Measurements from ENCODE around the gene LENG1. TPM values are rescaled to one million over a fixed set of nuclear protein-coding genes. Genes with fewer than 3 reads are reported as not detected.

LENG1 gene
- total and polyA plus RNA-seq, 3 experiments from 2014 or later = 4.8 to 14.1 (median 6.8) TPM

DNA sequence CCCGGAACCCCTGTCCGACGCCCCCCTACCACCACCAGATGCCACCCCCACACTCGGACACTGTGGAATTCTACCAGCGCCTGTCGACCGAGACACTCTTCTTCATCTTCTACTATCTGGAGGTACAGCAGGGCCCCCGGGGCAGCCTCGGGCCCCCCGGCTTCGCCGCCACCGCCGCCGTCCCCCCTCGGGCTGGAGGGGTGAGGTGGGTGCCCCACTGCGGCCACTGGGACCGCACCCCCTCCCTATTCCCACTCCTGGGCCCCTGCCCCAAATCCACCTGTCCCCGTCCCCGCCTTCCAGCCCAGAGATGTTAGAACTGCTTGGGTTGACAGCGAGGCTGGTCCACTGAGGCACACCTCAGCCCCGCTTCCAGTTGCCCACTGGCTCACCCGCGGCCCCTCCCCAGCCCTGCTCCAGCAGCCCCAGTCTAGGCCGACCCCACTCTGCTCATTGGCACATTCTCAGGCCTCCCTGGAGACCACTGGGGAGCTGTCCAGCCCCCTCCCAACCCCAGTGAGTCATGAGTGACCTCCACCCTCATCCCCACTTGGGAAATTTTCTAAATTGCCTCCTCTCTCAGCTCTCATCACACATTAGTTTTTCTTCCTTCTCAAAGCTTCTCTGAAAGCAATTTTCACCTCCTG is 6.5 kb downstream of the LENG1 start:
- POLR2A ChIA-PET = no interaction called here
- peaks cover 9 to 91% (median 24%) of the 10 kb centered on the region in 3 donors for H3K36me3 Mint-ChIP-seq
- DNase-seq = no peak
- Histone ChIP-seq H3K27ac (ENCODE audit: low read depth, low read length) (no peak overlapping the region), H3K4me3 (ENCODE audit: low read length) (no peak overlapping the region), H3K36me3 (ENCODE audit: insufficient read depth, low read length) (peaks cover 66% of the 10 kb centered on the region), H3K27me3 (ENCODE audit: insufficient read depth, low read length, poor library complexity, severe bottlenecking) (no peaks in the 10 kb centered on the region), H3K4me1 (ENCODE audit: insufficient read depth, low read length) (peaks cover 41% of the 10 kb centered on the region), H3K9me3 (ENCODE audit: low read length) (no peaks in the 10 kb centered on the region)
- H3K27ac Mint-ChIP-seq = peak overlapping the region in 2 of 8 donors; percentile 25 to 81
- peaks cover 25 to 30% (median 25%) of the 10 kb centered on the region in 3 donors for H3K4me1 Mint-ChIP-seq
- H3K4me3 Mint-ChIP-seq = no peak overlapping the region
- no peaks in the 10 kb centered on the region for H3K9me3 Mint-ChIP-seq
- no peaks in the 10 kb centered on the region for H3K27me3 Mint-ChIP-seq
- CTCF ChIA-PET = no interaction called here

DNA sequence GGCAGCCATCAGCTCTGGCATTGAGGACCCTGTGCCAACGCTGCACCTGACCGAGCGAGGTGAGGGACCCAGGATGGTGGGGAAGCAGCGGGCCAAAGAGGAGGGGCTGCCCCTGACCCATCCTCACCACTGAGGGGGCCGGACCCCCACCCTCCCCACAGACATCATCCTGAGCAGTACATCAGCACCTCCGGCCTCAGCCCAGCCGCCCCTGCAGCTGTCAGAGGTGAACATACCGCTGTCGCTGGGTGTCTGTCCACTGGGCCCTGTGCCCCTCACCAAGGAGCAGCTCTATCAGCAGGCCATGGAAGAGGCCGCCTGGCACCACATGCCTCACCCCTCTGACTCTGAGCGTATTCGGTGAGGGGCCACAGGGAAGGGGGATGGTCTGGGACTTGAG is 7.3 kb downstream of the LENG1 start:
- Histone ChIP-seq H3K27me3 (ENCODE audit: insufficient read depth, low read length, poor library complexity, severe bottlenecking) (no peaks in the 10 kb centered on the region), H3K36me3 (ENCODE audit: insufficient read depth, low read length) (peaks cover 70% of the 10 kb centered on the region), H3K9me3 (ENCODE audit: low read length) (no peaks in the 10 kb centered on the region), H3K4me1 (ENCODE audit: insufficient read depth, low read length) (peaks cover 36% of the 10 kb centered on the region), H3K4me3 (ENCODE audit: low read length) (no peak overlapping the region), H3K27ac (ENCODE audit: low read depth, low read length) (no peak overlapping the region)
- Mint-ChIP-seq H3K9me3 (no peaks in the 10 kb centered on the region), H3K4me3 (no peak overlapping the region), H3K27ac (no peak overlapping the region), H3K36me3 (peaks cover 9 to 91% (median 24%) of the 10 kb centered on the region in 3 donors), H3K27me3 (no peaks in the 10 kb centered on the region), H3K4me1 (peaks cover 24 to 29% (median 25%) of the 10 kb centered on the region in 3 donors)
- ChIA-PET POLR2A (interaction anchor here (0.7 kb wide), 1 partner anchor 8 kb away, joined by 3 read pairs; no protein-coding TSS in a partner anchor), CTCF (no interaction called here)
- no peak for DNase-seq

DNA sequence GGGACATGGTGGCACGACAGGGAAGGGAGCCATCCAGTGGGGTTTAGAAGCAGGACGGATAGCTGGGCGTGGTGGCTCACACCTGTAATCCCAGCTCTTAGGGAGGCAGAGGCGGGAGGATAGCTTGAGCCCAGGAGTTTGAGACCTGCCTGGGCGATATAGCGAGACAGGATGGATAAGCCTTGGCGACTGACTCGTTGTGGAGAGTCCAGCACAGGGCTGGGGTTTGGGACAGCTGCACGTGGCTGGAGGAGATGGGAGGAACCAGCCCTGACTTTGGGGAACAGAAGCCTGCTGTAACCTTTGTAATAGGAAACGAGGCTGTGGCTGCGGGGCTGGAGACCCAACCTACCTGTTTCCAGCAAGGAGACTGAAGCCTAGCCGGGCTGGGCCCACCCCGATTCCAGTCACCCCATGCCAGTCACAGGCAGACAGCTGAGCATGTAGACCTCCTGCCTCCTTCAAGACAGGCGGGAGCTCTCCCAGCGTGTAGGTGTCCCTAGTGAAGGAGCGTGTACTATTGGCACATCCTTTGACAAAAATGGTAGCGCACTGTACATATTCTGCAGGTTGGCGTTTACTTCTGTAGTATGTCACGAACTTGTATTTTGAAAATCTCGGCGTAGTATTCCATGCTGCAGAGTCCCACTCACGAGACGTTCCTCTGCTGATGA is 8.0 kb downstream of the LENG1 start:
- Mint-ChIP-seq H3K4me3 (no peak overlapping the region), H3K4me1 (peaks cover 19 to 22% (median 20%) of the 10 kb centered on the region in 3 donors), H3K36me3 (peaks cover 9 to 91% (median 24%) of the 10 kb centered on the region in 3 donors), H3K27me3 (no peaks in the 10 kb centered on the region), H3K9me3 (no peaks in the 10 kb centered on the region), H3K27ac (peak overlapping the region in 3 of 8 donors; percentile 7 to 61 (median 9))
- DNase-seq = no peak
- POLR2A ChIA-PET = interaction anchor here (1.3 kb wide), 1 partner anchor 14 kb away, joined by 3 read pairs; the partner anchor contains the start of gene CNOT3
- Histone ChIP-seq H3K27ac (ENCODE audit: low read depth, low read length) (no peak overlapping the region), H3K36me3 (ENCODE audit: insufficient read depth, low read length) (peaks cover 70% of the 10 kb centered on the region), H3K4me3 (ENCODE audit: low read length) (no peak overlapping the region), H3K9me3 (ENCODE audit: low read length) (no peaks in the 10 kb centered on the region), H3K4me1 (ENCODE audit: insufficient read depth, low read length) (peaks cover 32% of the 10 kb centered on the region), H3K27me3 (ENCODE audit: insufficient read depth, low read length, poor library complexity, severe bottlenecking) (no peaks in the 10 kb centered on the region)
- CTCF ChIA-PET = no interaction called here

DNA sequence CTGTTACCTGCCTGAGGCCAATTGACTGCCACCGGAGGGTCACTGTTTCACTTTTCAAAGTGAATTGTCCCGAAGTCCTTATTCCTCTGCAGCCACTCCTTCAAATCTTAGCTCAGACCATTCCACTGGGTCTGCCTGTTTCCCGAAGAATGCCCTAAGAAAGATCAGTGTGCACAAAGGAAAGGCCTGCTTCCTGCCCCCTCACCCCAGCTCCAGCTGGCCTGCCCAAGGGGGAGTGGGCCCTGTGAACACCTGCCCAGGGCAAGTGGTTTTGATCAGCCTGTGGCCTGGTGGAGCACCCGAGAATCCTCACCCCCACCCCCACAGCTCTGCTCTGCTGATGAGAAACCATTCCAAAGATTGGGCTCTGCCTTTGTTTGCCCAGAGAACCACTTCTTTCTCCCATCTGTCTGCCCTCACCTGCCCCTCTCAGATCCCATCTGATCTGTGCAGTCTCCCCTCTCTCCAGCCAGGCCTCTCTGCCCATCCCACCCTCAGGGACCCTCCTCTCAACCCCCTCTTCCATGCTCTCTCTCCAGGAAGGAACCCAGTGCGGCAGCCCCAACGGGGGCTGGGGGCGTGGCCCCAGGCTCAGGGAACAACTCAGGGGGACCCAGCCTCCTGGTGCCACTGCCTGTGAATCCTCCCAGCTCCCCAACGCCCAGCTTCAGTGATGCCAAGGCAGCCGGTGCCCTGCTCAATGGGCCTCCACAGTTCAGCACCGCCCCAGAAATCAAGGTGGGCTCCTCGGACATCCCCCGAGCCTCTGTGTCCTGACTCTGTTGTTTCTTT is 10.3 kb downstream of the LENG1 start:
- H3K4me1 Mint-ChIP-seq = peaks cover 2 to 6% (median 6%) of the 10 kb centered on the region in 3 donors
- no peaks in the 10 kb centered on the region for H3K27me3 ChIP-seq (ENCODE audit: insufficient read depth, low read length, poor library complexity, severe bottlenecking)
- no peaks in the 10 kb centered on the region for H3K27me3 Mint-ChIP-seq
- peak overlapping the region in 3 of 8 donors; percentile 47 to 74 (median 71) for H3K27ac Mint-ChIP-seq
- no peaks in the 10 kb centered on the region for H3K9me3 ChIP-seq (ENCODE audit: low read length)
- CTCF ChIA-PET = interaction anchor here (1.2 kb wide), 1 partner anchor 10 kb away, joined by 3 read pairs; the partner anchor contains the start of gene LENG1
- H3K4me3 Mint-ChIP-seq = no peak overlapping the region
- DNase-seq = no peak
- no peak overlapping the region for H3K4me3 ChIP-seq (ENCODE audit: low read length)
- peaks cover 10% of the 10 kb centered on the region for H3K4me1 ChIP-seq (ENCODE audit: insufficient read depth, low read length)
- POLR2A ChIA-PET = interaction anchor here (1.8 kb wide), 1 partner anchor 12 kb away, joined by 5 read pairs; the partner anchor contains the start of gene CNOT3
- H3K36me3 ChIP-seq (ENCODE audit: insufficient read depth, low read length) = peaks cover 75% of the 10 kb centered on the region
- no peak overlapping the region for H3K27ac ChIP-seq (ENCODE audit: low read depth, low read length)
- H3K36me3 Mint-ChIP-seq = peaks cover 1 to 94% (median 17%) of the 10 kb centered on the region in 3 donors
- H3K9me3 Mint-ChIP-seq = no peaks in the 10 kb centered on the region

DNA sequence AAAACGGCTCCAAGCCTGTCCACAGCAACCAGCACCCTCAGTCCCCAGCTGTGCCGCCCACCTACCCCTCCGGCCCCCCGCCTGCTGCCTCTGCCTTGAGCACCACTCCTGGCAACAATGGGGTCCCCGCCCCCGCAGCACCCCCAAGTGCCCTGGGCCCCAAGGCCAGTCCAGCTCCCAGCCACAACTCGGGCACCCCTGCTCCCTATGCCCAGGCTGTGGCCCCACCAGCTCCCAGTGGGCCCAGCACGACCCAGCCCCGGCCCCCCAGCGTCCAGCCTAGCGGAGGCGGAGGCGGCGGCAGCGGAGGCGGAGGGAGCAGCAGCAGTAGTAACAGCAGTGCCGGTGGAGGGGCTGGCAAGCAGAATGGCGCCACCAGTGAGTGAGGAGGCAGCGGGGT is 11.4 kb downstream of the LENG1 start:
- Mint-ChIP-seq H3K27me3 (no peaks in the 10 kb centered on the region), H3K27ac (no peak overlapping the region), H3K9me3 (no peaks in the 10 kb centered on the region), H3K4me3 (no peak overlapping the region), H3K4me1 (peaks cover 0 to 2% (median 0%) of the 10 kb centered on the region in 3 donors), H3K36me3 (peaks cover 0 to 94% (median 20%) of the 10 kb centered on the region in 3 donors)
- no peak for DNase-seq
- Histone ChIP-seq H3K4me1 (ENCODE audit: insufficient read depth, low read length) (peaks cover under 1% of the 10 kb centered on the region), H3K36me3 (ENCODE audit: insufficient read depth, low read length) (peaks cover 75% of the 10 kb centered on the region), H3K27ac (ENCODE audit: low read depth, low read length) (no peak overlapping the region), H3K9me3 (ENCODE audit: low read length) (no peaks in the 10 kb centered on the region), H3K4me3 (ENCODE audit: low read length) (no peak overlapping the region), H3K27me3 (ENCODE audit: insufficient read depth, low read length, poor library complexity, severe bottlenecking) (no peaks in the 10 kb centered on the region)
- CTCF ChIA-PET = interaction anchor here (1.2 kb wide), 1 partner anchor 11 kb away, joined by 3 read pairs; the partner anchor contains the start of gene LENG1
- POLR2A ChIA-PET = no interaction called here

DNA sequence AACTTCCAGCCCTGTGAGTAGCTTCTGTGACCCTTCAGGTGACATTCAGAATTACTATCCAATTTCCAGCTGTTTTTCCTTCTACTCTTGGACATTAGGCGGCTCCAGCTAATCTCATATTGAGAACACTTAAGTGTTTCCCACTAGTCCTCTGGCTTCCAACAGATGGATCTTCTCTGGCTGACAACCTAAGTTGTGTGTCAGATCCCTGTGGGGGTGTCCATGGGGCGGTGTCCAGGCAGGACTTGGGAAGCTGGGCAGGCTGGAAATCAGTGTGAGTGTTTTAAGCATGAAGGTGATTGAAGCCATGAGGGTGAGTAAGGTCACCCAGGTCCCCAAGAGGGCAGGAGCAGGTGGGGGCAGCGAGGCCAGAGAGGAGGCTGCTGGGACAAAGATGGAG is 11.8 kb downstream of the LENG1 start:
- Histone ChIP-seq H3K36me3 (ENCODE audit: insufficient read depth, low read length) (peaks cover 75% of the 10 kb centered on the region), H3K27me3 (ENCODE audit: insufficient read depth, low read length, poor library complexity, severe bottlenecking) (no peaks in the 10 kb centered on the region), H3K27ac (ENCODE audit: low read depth, low read length) (no peak overlapping the region), H3K4me3 (ENCODE audit: low read length) (no peak overlapping the region), H3K9me3 (ENCODE audit: low read length) (no peaks in the 10 kb centered on the region), H3K4me1 (ENCODE audit: insufficient read depth, low read length) (no peaks in the 10 kb centered on the region)
- Mint-ChIP-seq H3K27ac (peak overlapping the region in 2 of 8 donors; percentile 63 to 73), H3K9me3 (no peaks in the 10 kb centered on the region), H3K27me3 (no peaks in the 10 kb centered on the region), H3K4me3 (no peak overlapping the region), H3K4me1 (peaks cover 0 to 2% (median 0%) of the 10 kb centered on the region in 3 donors), H3K36me3 (peaks cover 0 to 95% (median 20%) of the 10 kb centered on the region in 3 donors)
- ChIA-PET CTCF (interaction anchor here (1.2 kb wide), 1 partner anchor 12 kb away, joined by 3 read pairs; the partner anchor contains the start of gene LENG1), POLR2A (no interaction called here)
- DNase-seq = no peak

DNA sequence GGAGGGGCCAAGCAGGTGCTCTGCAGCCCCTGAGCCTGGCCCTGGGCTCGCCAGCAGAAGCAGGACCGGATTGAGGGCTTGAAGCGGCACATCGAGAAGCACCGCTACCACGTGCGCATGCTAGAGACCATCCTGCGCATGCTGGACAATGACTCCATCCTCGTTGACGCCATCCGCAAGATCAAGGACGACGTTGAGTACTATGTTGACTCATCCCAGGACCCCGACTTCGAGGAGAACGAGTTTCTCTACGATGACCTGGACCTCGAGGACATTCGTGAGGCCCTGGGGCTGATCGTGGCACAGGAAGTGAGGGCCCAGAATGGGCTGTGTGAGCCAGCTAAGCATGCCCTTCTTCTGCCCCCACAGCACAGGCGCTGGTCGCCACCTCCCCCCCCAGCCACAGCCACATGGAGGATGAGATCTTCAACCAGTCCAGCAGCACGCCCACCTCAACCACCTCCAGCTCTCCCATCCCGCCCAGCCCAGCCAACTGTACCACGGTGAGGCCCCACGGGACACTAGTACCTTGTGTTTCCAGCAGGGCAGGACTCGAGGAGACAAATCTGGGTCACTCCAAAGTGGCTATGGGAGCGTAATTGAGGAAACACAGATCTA is 13.9 kb downstream of the LENG1 start:
- ChIA-PET POLR2A (no interaction called here), CTCF (no interaction called here)
- Histone ChIP-seq H3K9me3 (ENCODE audit: low read length) (no peaks in the 10 kb centered on the region), H3K27ac (ENCODE audit: low read depth, low read length) (no peak overlapping the region), H3K4me1 (ENCODE audit: insufficient read depth, low read length) (peaks cover 6% of the 10 kb centered on the region), H3K27me3 (ENCODE audit: insufficient read depth, low read length, poor library complexity, severe bottlenecking) (no peaks in the 10 kb centered on the region), H3K4me3 (ENCODE audit: low read length) (no peak overlapping the region), H3K36me3 (ENCODE audit: insufficient read depth, low read length) (peaks cover 67% of the 10 kb centered on the region)
- H3K36me3 Mint-ChIP-seq = peaks cover 0 to 91% (median 17%) of the 10 kb centered on the region in 3 donors
- no peaks in the 10 kb centered on the region for H3K9me3 Mint-ChIP-seq
- DNase-seq = no peak
- no peaks in the 10 kb centered on the region for H3K27me3 Mint-ChIP-seq
- H3K4me1 Mint-ChIP-seq = peaks cover 6 to 17% (median 16%) of the 10 kb centered on the region in 3 donors
- no peak overlapping the region for H3K27ac Mint-ChIP-seq
- no peak overlapping the region for H3K4me3 Mint-ChIP-seq

All from CD8-positive, alpha-beta memory T cell (primary cell).